Spinal cord (tissue), 10 donors: Measurements from ENCODE around the gene CXCL11. TPM values are rescaled to one million over a fixed set of nuclear protein-coding genes. Genes with fewer than 3 reads are reported as not detected.

ENCODE experiments used
- DNase-seq, 6 donors: peaks; one replicate each; pipeline versions ENCODE4 v3.0.0 to v3.0.0-alpha.2; 2013 to 2015; ENCODE audit warnings: low spot score in 6 of 6, low read depth in 4 of 6
- H3K27ac ChIP-seq: one replicate; pipeline ENCODE4 v1.5.1; 2013; ENCODE audit warnings: low read depth, low read length, control low read depth
- H3K27me3 ChIP-seq: one replicate; pipeline ENCODE4 v1.6.1; 2013; ENCODE audit warnings: low read length; ENCODE audit not compliant: control insufficient read depth, insufficient read depth
- H3K36me3 ChIP-seq: one replicate; pipeline ENCODE4 v1.6.1; 2013; ENCODE audit warnings: low read length; ENCODE audit not compliant: control insufficient read depth, insufficient read depth
- H3K4me1 ChIP-seq: one replicate; pipeline ENCODE4 v1.6.1; 2013; ENCODE audit warnings: low read length; ENCODE audit not compliant: control insufficient read depth, insufficient read depth
- H3K4me3 ChIP-seq: one replicate; pipeline ENCODE4 v1.5.1; 2013; ENCODE audit warnings: low read depth, low read length, control low read depth
- H3K9me3 ChIP-seq: one replicate; pipeline ENCODE4 v1.6.1; 2013; ENCODE audit warnings: low read length; ENCODE audit not compliant: control insufficient read depth, insufficient read depth
- WGBS: methylation state at CpG from one replicate; pipeline ENCODE4 v1.1.5; 2013; ENCODE audit warnings: missing lambda C conversion rate; ENCODE audit not compliant: insufficient coverage; 5-methylcytosine and 5-hydroxymethylcytosine counted together
- polyA plus RNA-seq, 2 donors: library from polyadenylated mRNA; unstranded; fragments of 120-200 nt; gene quantifications; one replicate each; pipeline ENCODE4 v1.2.1, GENCODE V29; 2013; ENCODE audit not compliant: insufficient read length in 2 of 2
- total RNA-seq, 2 donors: library from RNA; depleted of rRNA in 1 of 2; stranded (reverse); fragments of 120-200 nt in 1 of 2; fragments of >200 nt in 1 of 2; gene quantifications; one replicate each; pipeline versions ENCODE4 v1.2.3 to v1.2.4, GENCODE V29; 2013 to 2014
- donor health status: healthy.

Gene CXCL11
- total and polyA plus RNA-seq, 4 donors = 0.69 TPM; not detected in 3

- Histone ChIP-seq H3K36me3 (no peaks in the 10 kb centered on the region), H3K4me1 (no peaks in the 10 kb centered on the region), H3K9me3 (no peaks in the 10 kb centered on the region), H3K27me3 (no peaks in the 10 kb centered on the region), H3K27ac (no peak overlapping the region), H3K4me3 (no peak overlapping the region)
- DNase-seq = no peak
- no CpG with 5 or more reads among the region's 2 CpGs for WGBS
Observed at GRCh38 chr4:76022677-76023076, 13.2 kb downstream of the CXCL11 start.

DNA sequence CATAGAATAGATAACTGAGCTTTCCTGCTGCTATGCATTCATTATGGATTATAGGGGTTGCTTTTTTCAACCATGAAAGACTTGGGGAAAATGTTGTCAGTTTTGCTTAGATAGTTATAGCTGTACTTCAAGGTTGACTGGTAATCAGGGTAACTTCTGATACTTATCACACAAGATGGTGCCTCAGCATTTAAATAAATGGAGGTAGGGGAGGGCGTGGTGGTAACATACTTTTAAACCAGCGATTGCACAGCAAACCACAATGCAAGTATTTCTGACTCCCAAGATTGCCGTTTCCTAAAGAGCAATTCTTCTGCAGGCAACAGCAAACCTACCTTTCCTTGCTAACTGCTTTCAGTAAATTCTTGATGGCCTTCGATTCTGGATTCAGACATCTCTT is 13.8 kb downstream of the CXCL11 start:
- no peak overlapping the region for H3K4me3 ChIP-seq
- H3K36me3 ChIP-seq = no peaks in the 10 kb centered on the region
- WGBS = no CpG with 5 or more reads among the region's 4 CpGs
- no peak for DNase-seq
- H3K9me3 ChIP-seq = no peaks in the 10 kb centered on the region
- no peak overlapping the region for H3K27ac ChIP-seq
- no peaks in the 10 kb centered on the region for H3K27me3 ChIP-seq
- H3K4me1 ChIP-seq = no peaks in the 10 kb centered on the region

GRCh38 chr4:76017056-76017686 is 18.7 kb downstream of the CXCL11 start:
- Histone ChIP-seq H3K27me3 (no peaks in the 10 kb centered on the region), H3K9me3 (no peaks in the 10 kb centered on the region), H3K27ac (no peak overlapping the region), H3K4me1 (no peaks in the 10 kb centered on the region), H3K4me3 (no peak overlapping the region), H3K36me3 (no peaks in the 10 kb centered on the region)
- DNase-seq = no peak
- WGBS = 100% methylated on average over 1 of the region's 3 CpGs

DNA sequence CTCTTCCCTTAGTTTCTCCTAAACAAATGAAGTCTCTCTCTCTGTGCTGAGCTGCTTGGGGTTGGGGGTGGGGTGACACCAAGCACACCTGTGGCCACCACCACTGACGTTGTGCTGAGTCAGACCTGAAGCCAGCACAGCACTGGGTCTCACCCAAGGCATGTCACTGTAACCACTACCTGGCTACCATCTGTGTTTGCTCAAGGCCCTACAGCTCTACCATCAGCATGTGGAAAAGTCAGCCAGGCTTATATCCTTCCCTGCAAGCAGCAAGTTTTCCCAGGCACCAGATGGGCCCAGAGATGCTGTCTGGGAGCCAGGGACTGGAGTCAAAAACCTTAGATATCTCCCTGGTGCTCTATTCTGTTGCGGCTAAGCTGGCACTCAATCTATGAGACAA is 19.5 kb downstream of the CXCL11 start:
- H3K4me1 ChIP-seq = peaks cover 3% of the 10 kb centered on the region
- H3K27me3 ChIP-seq = no peaks in the 10 kb centered on the region
- no peaks in the 10 kb centered on the region for H3K9me3 ChIP-seq
- 88% methylated on average over 2 of the region's 2 CpGs for WGBS
- no peak overlapping the region for H3K27ac ChIP-seq
- H3K4me3 ChIP-seq = no peak overlapping the region
- H3K36me3 ChIP-seq = no peaks in the 10 kb centered on the region
- peak in 2 of 6 donors; percentile 37 to 79 for DNase-seq

- DNase-seq = no peak
- Histone ChIP-seq H3K4me3 (no peak overlapping the region), H3K9me3 (no peaks in the 10 kb centered on the region), H3K4me1 (peaks cover 6% of the 10 kb centered on the region), H3K27ac (no peak overlapping the region), H3K27me3 (no peaks in the 10 kb centered on the region), H3K36me3 (no peaks in the 10 kb centered on the region)
- WGBS = no CpG with 5 or more reads among the region's 1 CpG
Observed at GRCh38 chr4:76013540-76013939, 22.3 kb downstream of the CXCL11 start.

GRCh38 chr4:76012388-76012801 is 23.5 kb downstream of the CXCL11 start:
- H3K9me3 ChIP-seq = no peaks in the 10 kb centered on the region
- H3K4me1 ChIP-seq = peaks cover 6% of the 10 kb centered on the region
- H3K4me3 ChIP-seq = no peak overlapping the region
- H3K27me3 ChIP-seq = no peaks in the 10 kb centered on the region
- DNase-seq = no peak
- WGBS = no CpG with 5 or more reads among the region's 1 CpG
- H3K27ac ChIP-seq = peak overlapping the region; percentile 74
- no peaks in the 10 kb centered on the region for H3K36me3 ChIP-seq

DNA sequence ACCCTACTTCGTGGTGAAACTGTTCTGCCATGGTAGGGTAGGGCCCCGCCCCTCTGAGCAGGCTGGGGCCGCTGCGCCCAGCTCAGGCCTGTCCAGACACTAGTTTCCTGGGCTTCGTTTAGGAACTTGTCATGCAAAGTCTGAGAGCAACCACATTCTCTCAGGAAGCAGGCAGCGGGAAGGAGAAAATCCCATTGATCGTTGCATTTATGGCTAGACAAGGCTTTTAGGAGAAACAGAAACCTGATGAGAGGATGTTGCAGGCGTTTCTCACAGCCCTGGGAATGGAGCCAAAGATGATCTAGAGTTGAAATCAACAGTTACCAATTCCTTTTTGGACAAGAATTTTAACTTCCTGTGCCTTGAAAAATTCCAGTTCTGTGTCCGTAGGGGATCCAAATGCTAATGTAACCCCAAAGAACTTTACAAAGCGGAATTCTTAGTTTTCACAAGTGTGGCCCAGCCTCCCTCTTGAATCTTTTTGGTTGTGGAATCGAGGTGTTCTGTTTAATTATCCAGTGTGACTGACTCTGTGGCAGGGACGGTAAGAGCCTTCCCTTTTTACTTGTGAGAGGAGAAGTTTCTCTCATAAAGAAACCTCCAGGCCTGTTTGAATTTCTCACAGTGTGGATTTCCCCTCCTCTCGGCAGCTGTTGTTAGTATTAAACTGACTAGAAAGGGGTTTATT is 24.0 kb downstream of the CXCL11 start:
- no peaks in the 10 kb centered on the region for H3K9me3 ChIP-seq
- H3K4me1 ChIP-seq = peaks cover 6% of the 10 kb centered on the region
- no peaks in the 10 kb centered on the region for H3K36me3 ChIP-seq
- H3K4me3 ChIP-seq = no peak overlapping the region
- 55% methylated on average over 9 of the region's 13 CpGs for WGBS
- H3K27me3 ChIP-seq = no peaks in the 10 kb centered on the region
- DNase-seq = peak in 2 of 6 donors; percentile 21 to 56
- H3K27ac ChIP-seq = peak overlapping the region; percentile 76

DNA sequence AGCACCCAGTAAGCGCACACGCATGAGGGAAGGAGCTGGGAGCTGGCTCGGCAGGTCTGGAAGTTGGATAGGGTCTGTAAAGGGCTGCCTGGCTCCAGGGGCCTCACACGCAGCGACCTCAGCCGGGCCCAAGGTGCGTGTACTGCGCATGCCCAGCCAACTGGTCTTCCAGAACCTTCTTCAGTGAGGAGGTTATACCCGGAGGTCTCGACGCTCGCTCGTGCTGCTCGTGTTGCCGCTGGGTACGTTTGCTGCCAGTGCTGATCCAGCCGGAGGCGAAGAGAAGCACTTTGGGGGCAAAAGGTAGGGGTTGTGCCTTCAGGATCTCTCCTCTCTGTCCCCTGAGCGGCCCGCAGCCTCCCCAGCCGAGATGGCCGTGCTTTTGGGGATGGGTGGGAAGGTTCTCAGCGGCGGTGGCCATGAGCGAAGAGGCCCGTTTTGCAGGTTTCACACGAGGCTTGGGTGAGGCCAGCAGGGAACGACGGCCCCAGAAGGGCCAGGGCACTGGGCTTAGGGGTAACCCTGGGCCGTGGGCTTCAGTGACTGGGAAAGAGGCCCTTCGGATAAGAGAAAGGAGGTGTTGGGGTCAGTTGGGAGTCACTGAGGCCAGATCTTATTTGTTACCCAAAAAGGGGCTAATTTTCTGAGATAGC is 24.7 kb downstream of the CXCL11 start:
- Histone ChIP-seq H3K4me1 (peaks cover 6% of the 10 kb centered on the region), H3K27me3 (no peaks in the 10 kb centered on the region), H3K36me3 (no peaks in the 10 kb centered on the region), H3K27ac (peak overlapping the region; percentile 76), H3K4me3 (no peak overlapping the region), H3K9me3 (no peaks in the 10 kb centered on the region)
- 98% methylated on average over 31 of the region's 31 CpGs for WGBS
- DNase-seq = no peak

GRCh38 chr4:76010576-76010975 is 25.3 kb downstream of the CXCL11 start:
- H3K27me3 ChIP-seq = no peaks in the 10 kb centered on the region
- peaks cover 6% of the 10 kb centered on the region for H3K4me1 ChIP-seq
- H3K27ac ChIP-seq = no peak overlapping the region
- no peak for DNase-seq
- no peaks in the 10 kb centered on the region for H3K9me3 ChIP-seq
- H3K4me3 ChIP-seq = no peak overlapping the region
- 77% methylated on average over 13 of the region's 13 CpGs for WGBS
- H3K36me3 ChIP-seq = no peaks in the 10 kb centered on the region
